GM18951 (cell line): ENCODE data around the gene NXPE1.
"Not testable (repeated sequence)": the region's sequence is repeated elsewhere in the genome, so short reads cannot be mapped to it uniquely, and the experiment has no call there.

ENCODE experiments used
- POLR2A ChIP-seq: IDR thresholded peaks from 4 replicates; pipeline ENCODE4 v1.6.1; 2011; ENCODE audit warnings: mild to moderate bottlenecking; ENCODE audit not compliant: insufficient read length, insufficient read depth; ENCODE audit errors: extremely low read depth
- in situ Hi-C: fragments of 300-500 bp; cut with MboI; formaldehyde crosslinking; loops from one replicate; pipeline ENCODE4 v1.12.0; 2022; ENCODE audit warnings: low sequenced_read_pairs, mixed read lengths, inconsistent platforms; ENCODE audit not compliant: unreplicated experiment

The NXPE1 gene

DNA sequence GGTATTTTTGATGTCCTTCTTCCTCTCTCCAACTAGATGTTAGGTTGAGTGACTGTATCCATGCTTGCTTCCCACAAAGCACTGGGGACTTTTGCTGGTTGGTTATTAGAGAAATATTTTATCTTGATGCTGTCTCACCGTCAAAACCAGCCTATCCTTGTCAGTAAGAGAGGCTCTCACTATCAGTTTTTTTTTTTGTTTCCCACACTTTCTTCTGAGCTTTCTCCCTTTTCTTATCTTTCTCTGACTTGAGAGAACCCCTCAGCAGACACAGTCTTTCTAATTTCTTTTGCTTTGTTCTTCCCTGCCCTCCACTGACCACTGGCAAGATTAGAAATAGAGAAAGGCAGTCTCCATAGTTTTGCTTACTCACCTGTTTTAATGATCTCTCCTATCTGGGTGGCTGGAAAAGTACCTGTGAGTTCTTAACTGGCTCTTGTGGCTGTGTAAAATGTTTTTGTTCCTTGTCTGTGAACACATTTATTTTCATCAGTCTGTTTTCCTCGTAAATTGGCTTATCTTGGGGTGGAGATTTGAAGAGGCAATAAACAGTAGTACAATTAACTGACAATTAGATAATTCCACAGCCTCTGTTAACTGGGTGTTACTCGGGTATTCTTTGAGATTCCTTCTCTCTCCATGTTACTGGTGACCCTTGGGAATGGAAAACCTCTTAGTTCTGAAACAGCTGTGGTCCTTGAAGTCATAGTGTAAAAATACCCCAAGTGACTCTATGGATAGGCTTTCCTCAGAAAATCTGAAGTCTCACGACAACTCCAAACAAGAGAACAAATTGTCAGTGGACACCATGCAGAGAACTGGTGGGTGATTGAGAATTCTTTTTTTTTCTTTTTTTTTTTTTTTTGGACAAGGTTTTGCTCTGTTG lies at the start of gene NXPE1:
TSS of gene NXPE1 (minus strand) at position 457 of the 886 bp plus-strand sequence. CDS start 8,680 bp downstream, outside the sequence.
- in situ Hi-C loops = no loop called here
- no peak for TF ChIP-seq POLR2A

DNA sequence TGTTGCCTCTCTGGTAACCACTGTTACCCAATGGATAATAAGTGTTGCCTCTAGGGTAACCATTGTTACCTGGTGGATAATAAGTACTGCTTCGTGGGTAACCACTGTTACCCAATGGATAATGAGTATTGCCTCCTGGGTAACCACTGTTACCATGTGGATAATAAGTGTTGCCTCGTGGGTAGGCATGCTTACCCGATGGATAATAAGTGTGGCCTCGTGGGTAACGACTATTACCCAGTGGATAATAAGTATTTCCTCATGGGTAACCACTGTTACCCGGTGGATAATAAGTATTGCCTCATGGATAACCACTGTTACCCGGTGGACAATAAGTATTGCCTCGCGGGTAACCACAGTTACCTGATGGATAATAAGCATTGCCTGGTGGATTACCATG lies 49.7 kb upstream of the NXPE1 start:
- TF ChIP-seq POLR2A = no peak
- in situ Hi-C loops = no loop called here

DNA sequence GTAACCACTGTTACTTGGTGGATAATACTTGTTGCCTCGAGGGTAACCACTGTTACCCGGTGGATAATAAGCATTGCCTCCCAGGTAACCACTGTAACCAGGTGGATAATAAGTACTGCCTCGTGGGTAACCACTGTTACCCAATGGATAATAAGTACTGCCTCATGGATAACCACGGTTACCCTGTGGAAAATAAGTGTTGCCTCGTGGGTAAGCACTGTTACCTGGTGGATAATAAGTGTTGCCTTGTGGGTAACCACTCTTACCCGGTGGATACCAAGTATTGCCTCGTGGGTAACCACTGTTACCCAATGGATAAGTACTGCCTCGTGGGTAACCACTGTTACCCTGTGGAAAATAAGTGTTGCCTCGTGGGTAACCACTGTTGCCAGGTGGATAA lies 48.9 kb upstream of the NXPE1 start:
- in situ Hi-C loops = not testable (repeated sequence)

GRCh38 chr11:114607753-114608459 lies 48.2 kb upstream of the NXPE1 start:
- no peak for TF ChIP-seq POLR2A
- in situ Hi-C loops = no loop called here

- in situ Hi-C loops = not testable (repeated sequence)
These were observed 47.1 kb upstream of the NXPE1 start for GRCh38 chr11:114606802-114607075.

- no peak for TF ChIP-seq POLR2A
- in situ Hi-C loops = no loop called here
These were observed 46.5 kb upstream of the NXPE1 start for GRCh38 chr11:114606003-114606801.

GRCh38 chr11:114605370-114605769 lies 45.7 kb upstream of the NXPE1 start:
- no peak for TF ChIP-seq POLR2A
- in situ Hi-C loops = no loop called here

- in situ Hi-C loops = no loop called here
- TF ChIP-seq POLR2A = no peak
These were observed 45.2 kb upstream of the NXPE1 start for GRCh38 chr11:114604886-114605285.

DNA sequence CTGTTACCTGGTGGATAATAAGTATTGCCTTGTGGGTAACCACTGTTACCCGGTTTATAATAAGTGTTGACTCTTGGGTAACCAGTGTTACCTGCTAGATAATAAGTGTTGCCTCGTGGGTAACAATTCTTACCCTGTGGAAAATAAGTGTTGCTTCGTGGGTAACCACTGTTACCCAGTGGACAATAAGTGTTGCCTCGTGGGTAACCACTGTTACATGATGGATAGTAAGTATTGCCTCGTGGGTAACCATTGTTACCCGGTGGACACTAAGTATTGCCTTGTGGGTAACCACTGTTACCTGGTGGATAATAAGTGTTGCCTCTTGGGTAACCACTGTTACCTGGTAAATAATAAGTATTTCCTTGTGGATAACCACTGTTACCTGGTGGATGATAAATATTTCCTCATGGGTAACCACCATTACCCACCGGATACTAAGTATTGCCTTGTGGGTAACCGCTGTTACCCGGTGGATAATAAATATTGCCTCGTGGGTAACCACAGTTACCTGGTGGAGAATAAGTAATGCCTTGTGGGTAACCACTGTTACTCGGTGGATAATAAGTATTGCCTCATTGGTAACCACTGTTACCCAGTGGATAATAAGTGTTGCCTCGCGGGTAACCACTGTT lies 44.6 kb upstream of the NXPE1 start:
- in situ Hi-C loops = no loop called here
- no peak for TF ChIP-seq POLR2A

GRCh38 chr11:114603151-114603550 lies 43.5 kb upstream of the NXPE1 start:
- in situ Hi-C loops = not testable (repeated sequence)

DNA sequence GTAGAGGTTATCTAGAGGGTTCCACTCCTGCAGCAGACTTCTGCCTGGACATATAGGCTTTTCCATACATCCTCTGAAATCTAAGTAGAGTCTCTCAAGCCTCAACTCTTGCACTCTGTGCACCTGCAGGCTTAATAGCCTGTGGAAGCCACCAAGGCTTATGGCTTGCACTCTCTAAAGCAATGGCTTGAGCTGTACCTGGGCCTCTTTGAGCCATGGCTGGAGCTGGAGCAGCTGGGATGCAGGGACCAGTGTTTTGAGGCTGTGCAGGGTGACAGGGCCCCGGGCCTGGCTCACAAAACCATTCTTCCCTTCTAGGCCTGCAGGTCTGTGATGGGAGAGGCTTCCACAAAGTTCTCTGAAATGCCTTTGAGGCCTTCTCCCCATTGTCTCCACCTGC lies 38.8 kb upstream of the NXPE1 start:
- TF ChIP-seq POLR2A = no peak
- in situ Hi-C loops = no loop called here

DNA sequence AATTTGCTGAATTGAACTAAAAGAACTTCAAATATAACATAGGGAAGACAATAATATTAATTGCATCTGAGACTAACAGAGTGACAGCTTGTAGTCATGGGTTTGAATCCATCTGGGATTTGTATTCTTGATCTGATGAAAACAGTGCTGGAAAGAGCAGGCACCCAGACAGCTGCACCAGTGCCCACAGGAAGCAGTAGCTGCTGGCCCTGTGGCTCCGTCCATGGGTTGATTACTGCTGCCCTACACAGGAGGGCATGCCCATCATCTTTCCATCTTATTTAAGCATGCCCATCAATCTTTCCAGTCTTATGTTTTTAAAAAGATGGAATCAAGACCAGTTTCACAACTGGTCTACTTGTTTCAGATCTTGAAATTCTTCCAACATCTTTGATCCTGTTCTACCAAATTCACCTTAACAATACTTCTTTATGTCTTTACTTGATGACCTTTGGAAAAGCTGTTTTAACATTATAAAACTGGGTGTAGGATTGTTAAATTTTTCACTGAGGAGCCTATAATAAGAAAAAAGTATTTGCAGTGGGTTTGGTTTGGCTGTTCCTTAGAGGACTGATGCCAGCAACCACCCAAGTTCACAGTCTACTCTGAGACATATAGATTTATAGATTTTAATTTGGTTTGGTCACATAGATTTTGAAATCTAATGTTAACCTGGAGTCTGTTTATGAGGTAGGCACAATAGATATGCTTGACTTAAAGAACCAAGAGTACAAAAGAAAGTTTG lies 36.7 kb upstream of the NXPE1 start:
- no peak for TF ChIP-seq POLR2A
- in situ Hi-C loops = no loop called here

GRCh38 chr11:114595571-114595970 lies 35.9 kb upstream of the NXPE1 start, which contains the start of gene NXPE4:
Gene NXPE4 (minus strand): TSS chr11:114595786. CDS start chr11:114594759, 1,027 bp downstream.
- no peak for TF ChIP-seq POLR2A
- in situ Hi-C loops = no loop called here
